ENCODE results near the gene CDK5RAP2.
"Not testable (repeated sequence)": the region's sequence is repeated elsewhere in the genome, so short reads cannot be mapped to it uniquely, and the experiment has no call there.

Gene CDK5RAP2

GRCh38 chr9:120464887-120465421, 115.0 kb downstream of the CDK5RAP2 start:
- DNase-seq (ENCODE audit: low read depth) = no peak

DNA sequence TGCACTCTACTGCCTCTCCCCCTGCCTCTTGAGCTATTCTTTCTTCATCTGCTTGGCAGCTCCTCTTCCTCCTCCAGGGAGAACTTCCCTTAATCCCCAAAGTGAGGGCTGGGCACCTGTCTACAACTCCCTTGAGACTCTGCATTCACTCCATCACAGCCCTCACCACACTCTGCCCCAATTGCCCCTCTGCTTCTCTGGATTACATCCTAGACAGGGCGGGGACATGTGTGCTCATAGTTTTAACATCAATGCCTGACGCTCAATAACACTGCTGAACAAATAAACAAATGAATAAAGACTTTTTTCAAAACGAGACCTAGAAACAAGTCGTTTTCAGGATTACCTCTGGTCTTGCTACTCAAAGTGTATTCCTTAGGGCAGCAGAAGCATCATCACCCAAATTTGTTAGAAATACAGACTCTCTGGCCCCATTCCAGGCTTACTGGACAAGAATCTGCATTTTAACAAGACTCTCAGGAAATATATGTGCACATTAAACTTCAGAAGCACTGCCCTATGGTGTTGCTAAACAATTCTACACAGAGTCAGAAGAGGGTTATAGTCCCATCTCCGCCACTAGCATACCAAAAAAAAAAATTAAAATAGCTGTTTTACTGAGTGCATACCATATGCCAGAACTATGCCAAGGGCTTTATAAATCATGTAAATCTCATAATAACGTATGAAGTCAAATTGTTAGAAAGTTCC, 115.6 kb downstream of the CDK5RAP2 start:
- DNase-seq (ENCODE audit: low read depth) = no peak

- no peak for DNase-seq (ENCODE audit: low read depth)
Observed at GRCh38 chr9:120463765-120464164, 116.2 kb downstream of the CDK5RAP2 start.

DNA sequence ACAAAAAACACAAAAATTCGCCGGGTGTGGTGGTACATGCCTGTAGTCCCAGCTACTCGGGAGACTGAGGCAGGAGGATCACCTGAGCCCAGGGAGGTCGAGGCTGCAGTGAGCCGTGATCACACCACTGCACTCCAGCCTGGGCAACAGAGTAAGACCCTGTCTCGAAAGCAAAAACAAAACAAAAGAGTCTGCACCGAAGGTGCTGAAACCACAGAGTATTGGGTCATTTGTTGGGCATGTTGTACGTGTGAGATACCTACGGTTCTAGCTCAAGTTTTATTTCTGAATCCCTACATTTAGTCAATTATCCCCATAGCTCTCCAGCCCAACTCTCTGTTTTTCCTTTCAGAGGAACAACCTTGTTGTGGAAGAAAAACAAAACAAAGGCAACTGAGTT, 118.3 kb downstream of the CDK5RAP2 start:
- DNase-seq (ENCODE audit: low read depth) = not testable (repeated sequence)

GRCh38 chr9:120456218-120456617, 123.7 kb downstream of the CDK5RAP2 start:
- DNase-seq (ENCODE audit: low read depth) = no peak

GRCh38 chr9:120454467-120454866, 125.5 kb downstream of the CDK5RAP2 start:
- no peak for DNase-seq (ENCODE audit: low read depth)

- DNase-seq (ENCODE audit: low read depth) = no peak
Observed at GRCh38 chr9:120453792-120454191, 126.2 kb downstream of the CDK5RAP2 start.

- DNase-seq (ENCODE audit: low read depth) = no peak
Observed at GRCh38 chr9:120452631-120453030, 127.3 kb downstream of the CDK5RAP2 start.

DNA sequence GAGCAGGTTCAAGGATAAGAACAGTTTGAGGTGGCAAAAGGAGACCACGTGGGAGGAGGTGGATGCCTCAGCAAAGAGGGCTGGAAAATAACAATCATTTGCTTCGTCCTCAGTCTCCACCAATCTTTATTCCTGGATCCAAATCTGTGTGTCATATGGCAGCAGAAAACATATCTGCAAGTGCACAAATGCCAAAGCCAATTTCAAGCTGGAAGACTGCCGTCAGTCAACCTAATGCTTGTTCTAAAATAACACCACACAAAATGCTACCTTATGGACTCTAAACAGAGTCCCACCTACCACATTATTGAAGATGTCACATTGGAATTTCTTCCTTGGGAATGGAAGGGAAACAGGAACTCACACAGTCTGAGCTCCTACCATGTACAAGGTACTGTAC, 129.1 kb downstream of the CDK5RAP2 start:
- DNase-seq (ENCODE audit: low read depth) = no peak

GRCh38 chr9:120449566-120449965, 130.4 kb downstream of the CDK5RAP2 start:
- DNase-seq (ENCODE audit: low read depth) = no peak

GRCh38 chr9:120447959-120448500, 131.9 kb downstream of the CDK5RAP2 start:
- no peak for DNase-seq (ENCODE audit: low read depth)

- DNase-seq (ENCODE audit: low read depth) = no peak
Observed at GRCh38 chr9:120446671-120447070, 133.3 kb downstream of the CDK5RAP2 start.

DNA sequence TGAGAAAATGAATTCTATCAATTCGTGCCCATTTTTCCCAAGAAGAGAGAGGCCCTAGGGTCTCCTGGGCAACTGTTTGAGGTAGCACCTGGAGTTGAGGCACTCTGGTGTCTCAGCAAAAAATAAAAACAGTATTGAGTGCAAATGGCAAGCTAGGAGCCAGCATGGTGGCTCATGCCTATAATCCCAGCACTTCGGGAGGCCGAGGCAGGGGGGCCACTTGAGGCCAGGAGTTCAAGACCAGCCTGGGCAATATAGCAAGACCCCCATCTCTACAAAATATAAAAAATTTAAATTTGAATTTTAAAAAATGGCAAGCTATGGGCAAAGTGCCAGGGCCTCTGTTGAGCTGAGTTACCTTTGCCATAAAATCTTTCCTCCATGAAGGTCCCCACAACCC, 136.0 kb downstream of the CDK5RAP2 start:
- DNase-seq (ENCODE audit: low read depth) = no peak

DNA sequence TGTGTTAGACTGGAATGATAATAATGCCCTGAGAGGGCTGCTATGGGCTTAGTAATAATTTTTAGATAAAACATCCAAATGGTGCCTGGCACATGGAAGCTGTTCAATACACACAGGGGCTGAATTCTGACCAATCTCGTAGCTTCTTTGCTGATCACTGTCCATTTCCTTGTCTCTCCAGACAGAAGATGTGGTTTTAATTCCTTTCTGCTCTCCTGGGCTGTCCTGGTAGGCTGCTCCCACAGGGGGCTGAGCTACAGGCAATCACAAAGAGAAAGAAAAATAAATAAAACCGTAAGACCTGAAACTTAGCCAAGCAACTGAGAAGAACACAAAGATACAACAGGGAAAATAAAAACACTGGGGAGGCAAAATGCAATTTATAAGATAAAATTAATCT, 136.5 kb downstream of the CDK5RAP2 start:
- no peak for DNase-seq (ENCODE audit: low read depth)

GRCh38 chr9:120442308-120442995, 137.5 kb downstream of the CDK5RAP2 start:
- DNase-seq (ENCODE audit: low read depth) = no peak

GRCh38 chr9:120441426-120442307, 138.3 kb downstream of the CDK5RAP2 start:
- no peak for DNase-seq (ENCODE audit: low read depth)

DNA sequence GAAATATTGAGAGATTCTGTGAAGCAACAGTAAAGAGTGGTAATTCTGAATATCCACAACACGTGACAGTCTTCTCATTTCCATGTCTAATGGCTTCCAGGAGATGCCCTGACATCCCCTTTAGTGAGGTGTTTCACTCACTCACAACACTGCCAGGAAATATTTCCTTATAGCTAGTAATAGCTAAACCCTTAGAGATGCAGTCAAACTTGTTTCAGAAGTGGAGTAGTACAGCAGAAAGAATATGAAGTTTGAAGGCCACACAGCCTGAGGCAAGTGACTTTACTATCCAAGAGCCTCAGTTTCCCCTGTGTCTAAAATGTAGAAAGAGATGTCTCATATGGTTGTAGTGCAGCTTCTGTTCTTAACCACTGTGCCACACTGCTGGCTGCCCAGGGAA, 139.2 kb downstream of the CDK5RAP2 start:
- no peak for DNase-seq (ENCODE audit: low read depth)

- no peak for DNase-seq (ENCODE audit: low read depth)
Observed at GRCh38 chr9:120439926-120440325, 140.0 kb downstream of the CDK5RAP2 start.

- DNase-seq (ENCODE audit: low read depth) = no peak
Observed at GRCh38 chr9:120438836-120439546, 141.0 kb downstream of the CDK5RAP2 start.

DNA sequence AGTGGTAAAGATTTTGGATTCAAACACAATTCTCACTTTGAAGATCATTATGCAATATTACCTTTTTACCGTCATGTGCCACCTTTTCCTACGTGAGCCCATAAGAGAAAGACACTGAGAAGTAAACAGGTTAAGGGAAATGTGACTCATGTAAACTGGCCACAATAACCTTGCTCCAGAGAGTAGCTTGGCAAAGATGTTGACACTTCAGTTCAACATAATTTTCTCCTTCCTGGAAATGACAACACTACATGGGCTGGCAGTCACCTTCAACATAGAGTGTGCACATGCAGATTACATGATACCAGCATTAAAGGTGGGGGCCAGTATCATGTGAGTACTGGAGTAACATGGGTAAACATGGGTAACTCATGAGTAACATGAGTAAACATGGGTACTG, 141.9 kb downstream of the CDK5RAP2 start:
- no peak for DNase-seq (ENCODE audit: low read depth)

GRCh38 chr9:120436983-120437475, 142.9 kb downstream of the CDK5RAP2 start:
- no peak for DNase-seq (ENCODE audit: low read depth)

Measured in stimulated activated CD4-positive, alpha-beta T cell treated with anti-CD3 and anti-CD28 coated beads, Interleukin-2, amount 100 ng/mL, for 4 hours (primary cell).